ENCODE results near the gene SOX11.
A peak's percentile ranks its signal among the peaks of the same experiment; 100 is the strongest.
"Not testable (repeated sequence)": the region's sequence is repeated elsewhere in the genome, so short reads cannot be mapped to it uniquely, and the experiment has no call there.

Gene SOX11

DNA sequence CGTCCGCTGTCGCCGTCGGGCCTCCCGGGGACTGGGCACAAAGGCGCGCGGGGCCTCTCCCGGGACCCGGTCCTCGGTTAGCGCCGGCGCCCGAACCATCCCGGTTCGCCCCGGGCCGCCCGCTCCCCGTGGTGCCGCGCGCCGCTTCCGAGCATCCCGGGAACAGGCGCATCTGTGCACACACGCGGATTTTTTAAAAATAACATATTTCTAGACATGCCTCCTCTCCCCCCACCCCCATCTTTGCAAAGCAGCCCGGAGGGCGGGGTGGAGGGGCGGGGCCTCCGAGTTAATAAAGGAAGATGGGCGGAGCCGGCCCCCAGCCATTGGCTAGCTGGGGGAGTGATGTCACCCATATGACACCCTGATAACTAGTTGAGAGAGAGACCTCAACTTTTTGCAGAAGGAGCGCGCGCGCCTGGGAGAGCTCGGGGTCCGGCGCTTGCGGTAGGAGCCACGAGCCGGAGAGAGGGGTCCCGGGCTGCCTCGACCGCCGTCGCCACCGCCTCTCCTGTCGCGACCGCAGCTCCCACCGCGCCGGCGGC lies at the start of gene SOX11:
SOX11 (plus strand) TSS at position 400 of the 545 bp plus-strand sequence. CDS start 338 bp downstream, outside the sequence.
- peak; percentile 98 for DNase-seq

DNA sequence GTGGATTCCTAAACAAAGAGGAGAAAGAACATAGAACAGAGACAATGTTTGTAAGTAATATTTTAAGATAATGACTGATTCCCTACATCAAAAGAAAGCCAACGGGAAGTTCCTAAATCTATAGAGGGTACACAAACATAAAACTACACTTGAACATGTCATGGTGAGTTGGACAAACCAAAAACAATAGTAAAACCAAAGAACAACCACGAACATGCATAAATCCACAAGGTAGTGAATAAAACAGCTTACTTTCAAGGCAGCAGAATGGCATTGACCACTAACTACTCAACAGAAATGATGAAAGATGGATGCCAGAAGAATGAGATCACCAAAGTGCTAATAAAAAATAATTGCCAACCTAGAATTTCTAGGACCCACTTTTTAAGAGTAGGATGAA lies 39.5 kb upstream of the SOX11 start:
- not testable (repeated sequence) for DNase-seq

DNA sequence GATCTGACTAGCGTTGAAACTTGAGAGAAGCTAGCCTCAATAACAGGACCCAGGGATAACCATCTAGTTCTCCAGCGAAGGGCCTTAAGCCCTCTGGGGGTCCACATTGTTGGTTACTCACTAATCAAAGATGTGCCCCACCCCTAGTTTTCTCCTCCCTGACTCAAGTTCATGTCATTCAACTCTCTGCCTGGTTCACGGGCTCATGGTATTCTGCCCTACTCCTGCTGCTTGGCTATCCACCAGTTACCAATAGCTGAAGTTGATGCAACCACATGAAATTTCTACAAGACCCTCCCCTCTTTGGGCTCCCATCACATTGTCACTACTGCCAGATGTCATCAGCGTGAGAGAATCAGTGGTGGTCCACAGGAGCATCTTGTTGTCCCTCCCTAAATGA lies 38.4 kb upstream of the SOX11 start:
- DNase-seq, result not testable (repeated sequence)

DNA sequence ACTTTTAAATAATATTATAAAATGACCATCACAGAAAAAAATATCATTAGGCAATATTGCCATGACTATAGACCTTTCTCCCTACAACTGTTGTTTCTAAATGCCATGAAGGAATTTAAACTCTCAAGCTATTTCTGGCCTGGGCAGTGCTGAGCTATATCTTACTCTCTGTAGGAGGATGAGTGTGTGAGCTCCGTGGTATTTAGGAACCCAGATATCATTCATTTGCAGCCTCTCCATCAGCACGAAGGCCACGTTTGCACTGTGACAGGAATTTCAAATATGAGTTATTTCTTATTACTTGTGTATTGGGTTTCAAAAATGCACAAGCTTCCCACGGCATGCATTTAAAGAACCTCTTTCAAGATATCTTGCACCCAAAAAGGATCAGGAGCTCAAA lies 35.0 kb upstream of the SOX11 start:
- no peak for DNase-seq

GRCh38 chr2:5660591-5660990 lies 31.6 kb upstream of the SOX11 start:
- no peak for DNase-seq

- no peak for DNase-seq
These were observed 30.8 kb upstream of the SOX11 start for GRCh38 chr2:5661362-5661761.

DNA sequence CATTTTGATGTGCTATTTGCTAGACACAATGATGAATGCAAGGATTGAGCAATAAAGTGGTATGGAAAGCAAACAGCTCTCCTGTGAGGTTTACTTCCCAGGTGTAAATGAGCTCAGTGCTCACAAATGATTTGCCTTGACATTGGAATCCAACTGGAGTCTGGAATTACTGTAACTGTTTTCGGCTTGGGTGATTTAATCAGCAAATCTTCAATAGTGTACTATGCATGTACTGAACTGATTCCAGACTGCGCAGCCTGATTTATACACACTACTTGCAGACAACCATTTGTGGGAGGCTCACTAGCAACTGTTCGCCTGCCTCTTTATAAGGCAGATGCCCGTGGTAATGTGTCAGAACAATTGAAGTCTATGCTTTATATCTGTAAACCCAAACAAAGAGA lies 27.9 kb upstream of the SOX11 start:
- DNase-seq, result no peak

DNA sequence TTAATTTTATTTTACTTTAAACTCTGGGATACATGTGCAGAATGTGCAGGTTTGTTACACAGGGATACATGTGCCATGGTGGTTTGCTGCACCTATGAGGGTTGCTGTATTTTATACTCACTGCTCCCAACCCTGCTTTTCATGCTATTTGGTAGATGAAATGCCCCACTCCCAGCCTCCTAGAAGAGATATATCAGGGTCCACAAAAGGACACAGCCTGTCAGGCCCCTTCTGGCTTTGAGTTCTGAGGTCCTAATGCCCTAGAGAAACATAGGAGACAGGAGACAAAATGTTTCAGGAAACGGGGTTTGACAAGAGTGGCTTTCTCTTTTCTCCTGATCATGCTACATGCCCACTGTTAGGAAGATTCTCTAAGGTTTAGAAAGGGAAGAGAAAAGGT lies 27.1 kb upstream of the SOX11 start:
- no peak for DNase-seq

GRCh38 chr2:5666798-5667197 lies 25.4 kb upstream of the SOX11 start:
- DNase-seq, result no peak

GRCh38 chr2:5667655-5668054 lies 24.5 kb upstream of the SOX11 start:
- not testable (repeated sequence) for DNase-seq

GRCh38 chr2:5668682-5669250 lies 23.4 kb upstream of the SOX11 start:
- no peak for DNase-seq

GRCh38 chr2:5672749-5673144 lies 19.4 kb upstream of the SOX11 start:
- no peak for DNase-seq

DNA sequence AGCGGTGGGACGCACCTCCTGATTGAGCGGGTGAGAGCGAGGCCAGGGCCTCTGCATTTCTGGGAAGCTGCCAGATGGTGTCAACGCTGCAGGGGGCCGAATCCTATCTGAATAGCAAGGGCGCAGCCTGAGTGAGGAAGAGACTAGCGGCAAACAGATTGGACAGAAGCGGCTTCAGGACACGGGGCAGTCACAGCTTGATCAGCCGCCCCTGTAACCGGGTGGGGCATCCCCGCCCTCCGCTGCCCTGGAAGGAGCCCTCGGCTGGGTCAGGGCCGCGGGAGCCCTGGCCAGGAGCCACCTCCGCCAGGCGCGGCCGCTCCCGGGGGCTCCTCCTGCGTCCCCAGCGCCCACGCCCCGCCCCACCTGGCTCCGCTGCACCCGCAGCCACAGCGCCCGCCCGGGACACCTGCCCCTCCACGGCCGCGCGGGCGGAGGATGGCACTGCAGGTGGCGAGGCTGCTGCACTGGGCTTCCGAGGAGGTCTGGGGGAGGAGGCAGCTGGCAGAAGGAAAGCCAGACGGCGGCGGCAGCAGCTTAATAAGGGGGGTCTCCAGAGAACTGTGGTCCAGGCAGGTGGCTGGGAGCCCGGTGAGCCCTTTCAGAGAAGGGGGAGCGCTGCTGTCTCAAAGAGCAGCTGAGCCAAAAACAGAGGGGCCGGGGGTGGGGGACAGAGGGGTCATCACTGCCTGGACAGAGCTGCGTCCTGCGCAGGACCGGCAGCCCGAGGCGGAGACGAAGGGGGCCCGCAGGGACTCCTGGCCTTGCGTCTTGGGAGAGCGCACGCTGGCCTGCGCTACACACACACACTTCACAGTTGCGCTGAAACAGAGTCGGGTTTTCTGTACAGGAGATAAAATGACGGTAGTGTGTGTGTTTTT lies 18.8 kb upstream of the SOX11 start:
- peak; percentile 65 for DNase-seq

GRCh38 chr2:5674026-5674340 lies 18.2 kb upstream of the SOX11 start:
- no peak for DNase-seq

GRCh38 chr2:5677133-5677532 lies 15.1 kb upstream of the SOX11 start:
- no peak for DNase-seq

DNA sequence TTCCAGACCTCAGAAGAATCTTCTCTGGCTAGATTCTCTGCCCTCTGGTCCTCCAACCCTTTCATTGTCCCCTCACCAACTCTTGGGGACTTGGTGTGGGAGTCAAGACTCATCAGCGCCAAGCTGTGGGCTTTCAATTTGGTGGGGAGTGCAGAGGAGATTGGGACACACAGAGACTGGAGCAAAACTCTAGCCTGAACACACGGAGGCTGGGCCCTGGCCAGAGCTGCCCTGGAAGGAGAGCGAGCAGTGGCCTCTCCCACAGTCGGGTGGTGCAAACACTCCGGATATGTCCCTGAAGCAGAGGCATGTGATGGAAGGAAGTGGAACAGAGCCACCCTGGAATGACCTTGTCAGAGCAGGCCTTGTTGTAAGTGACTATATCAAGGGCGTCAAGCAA lies 8.7 kb upstream of the SOX11 start:
- no peak for DNase-seq

- DNase-seq, result no peak
These were observed 7.0 kb upstream of the SOX11 start for GRCh38 chr2:5685225-5685624.

- no peak for DNase-seq
These were observed 6.1 kb upstream of the SOX11 start for GRCh38 chr2:5686068-5686467.

- DNase-seq, result no peak
These were observed 5.6 kb upstream of the SOX11 start for GRCh38 chr2:5686536-5686935.

DNA sequence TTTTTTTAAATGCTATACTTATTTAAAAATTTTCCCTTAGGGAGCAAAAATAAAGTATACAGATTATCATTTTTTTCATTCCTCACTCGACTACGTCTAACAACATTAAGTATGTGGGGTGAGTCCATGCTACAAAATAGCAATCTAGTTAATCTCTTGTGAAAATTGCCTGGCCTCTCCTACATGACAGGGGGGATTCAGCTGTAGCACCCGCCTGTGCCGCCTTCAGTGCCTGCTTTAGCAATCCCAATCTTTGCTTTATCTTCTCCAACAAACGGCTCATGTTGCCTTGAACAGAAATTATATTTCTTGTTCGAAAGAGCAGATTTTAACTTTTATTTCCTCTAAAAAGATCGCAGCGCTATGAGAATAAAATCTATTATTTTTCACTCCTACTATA lies 2.4 kb upstream of the SOX11 start:
- no peak for DNase-seq

- DNase-seq, result peak; percentile 47
These were observed 1.9 kb upstream of the SOX11 start for GRCh38 chr2:5690286-5690685.

DNA sequence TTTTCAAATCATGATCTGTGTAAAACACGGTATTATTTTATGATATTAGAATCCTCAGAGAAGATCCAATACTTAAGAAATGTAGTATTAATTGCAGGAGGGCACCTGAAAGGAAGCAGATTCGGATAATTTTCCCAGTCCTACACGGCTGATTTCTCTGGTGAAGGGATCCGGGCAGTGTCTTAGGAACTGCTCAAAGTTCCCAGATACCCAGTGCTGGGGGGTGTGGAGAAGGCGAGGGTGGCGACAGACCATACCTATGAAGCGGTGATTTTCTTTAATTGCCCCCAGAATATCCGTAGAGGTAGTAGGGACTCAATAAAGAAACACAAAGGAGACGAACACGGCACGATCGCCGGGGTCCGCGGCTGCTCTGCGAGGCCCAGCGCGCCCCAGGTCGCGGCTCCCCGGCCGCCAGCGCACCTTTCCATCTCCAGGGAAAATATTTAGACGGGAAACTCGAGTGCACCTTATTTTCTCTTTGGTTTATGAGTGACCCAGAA lies 1.4 kb upstream of the SOX11 start:
- peak; percentile 67 for DNase-seq

DNA sequence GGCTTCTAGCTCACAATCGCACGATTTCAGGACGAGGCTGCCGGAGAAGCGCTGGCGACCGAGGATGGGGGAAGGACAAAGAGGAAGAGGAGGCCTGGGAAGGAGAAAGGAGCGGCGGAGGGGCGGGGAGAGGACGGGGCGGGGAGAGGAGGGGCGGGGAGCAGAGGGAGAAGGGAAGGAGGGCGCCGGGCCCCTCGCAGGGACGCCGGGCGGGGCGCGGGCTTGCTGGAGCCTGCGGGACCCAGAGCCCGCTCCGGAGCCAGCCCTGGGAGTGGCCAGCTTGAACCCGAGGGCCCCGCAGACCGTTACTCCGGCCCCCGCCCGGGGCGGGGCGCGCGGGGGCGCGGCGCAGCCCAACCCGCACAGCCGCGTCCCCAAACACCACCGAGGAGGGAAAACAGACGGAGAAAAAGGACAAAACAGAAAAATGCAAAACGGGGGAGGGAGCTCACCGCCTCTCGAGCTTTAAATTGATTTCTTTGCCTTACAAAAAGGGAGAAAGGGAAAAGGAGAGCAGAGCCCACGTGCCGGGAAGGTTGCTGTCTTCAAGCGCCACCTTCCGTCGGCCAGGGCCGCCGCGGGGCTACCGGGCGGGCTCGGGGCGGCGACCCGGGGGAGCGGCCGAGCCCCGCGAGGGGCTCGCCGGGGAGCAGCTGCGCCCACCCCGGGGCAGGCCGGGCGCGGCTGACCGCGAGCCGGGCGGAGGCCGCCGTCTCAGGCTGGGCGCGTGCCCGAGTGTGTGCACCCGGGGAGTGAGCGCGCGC lies 781 bp upstream of the SOX11 start:
- peak; percentile 88 for DNase-seq

Data from NCI-H345 (cell line).